ENCODE results near the gene LRRIQ1. TPM values are rescaled to one million over a fixed set of nuclear protein-coding genes. Genes with fewer than 3 reads are reported as not detected.

Gene LRRIQ1
- total RNA-seq, 1 donor from 2014 or later, result 10.6 TPM

GRCh38 chr12:85005615-85006014 lies 30.5 kb upstream of the LRRIQ1 start:
- no peak for TF ChIP-seq CTCF (IDR thresholded peaks at IDR 0.05; ENCODE audit: partially characterized antibody, unreplicated experiment)
- H3K4me1 Mint-ChIP-seq (ENCODE audit: low read depth, unreplicated experiment), result peaks cover 49% of the 10 kb centered on the region
- H3K27ac Mint-ChIP-seq (ENCODE audit: unreplicated experiment), result peak overlapping the region; percentile 91
- no peak for DNase-seq
- H3K27me3 Mint-ChIP-seq (ENCODE audit: unreplicated experiment), result peaks cover 3% of the 10 kb centered on the region
- H3K9me3 Mint-ChIP-seq (ENCODE audit: unreplicated experiment), result peaks cover 12% of the 10 kb centered on the region
- peaks cover 2% of the 10 kb centered on the region for H3K36me3 Mint-ChIP-seq (ENCODE audit: unreplicated experiment)
- no peak overlapping the region for H3K4me3 Mint-ChIP-seq (ENCODE audit: unreplicated experiment)

- Mint-ChIP-seq H3K27ac (ENCODE audit: unreplicated experiment) (peak overlapping the region; percentile 89), H3K9me3 (ENCODE audit: unreplicated experiment) (peaks cover 12% of the 10 kb centered on the region), H3K4me1 (ENCODE audit: low read depth, unreplicated experiment) (peaks cover 49% of the 10 kb centered on the region), H3K4me3 (ENCODE audit: unreplicated experiment) (peak overlapping the region; percentile 58), H3K36me3 (ENCODE audit: unreplicated experiment) (no peaks in the 10 kb centered on the region), H3K27me3 (ENCODE audit: unreplicated experiment) (peaks cover 3% of the 10 kb centered on the region)
- DNase-seq, result no peak
- no peak for TF ChIP-seq CTCF (IDR thresholded peaks at IDR 0.05; ENCODE audit: partially characterized antibody, unreplicated experiment)
Observed at GRCh38 chr12:85006206-85006605, 29.9 kb upstream of the LRRIQ1 start.

DNA sequence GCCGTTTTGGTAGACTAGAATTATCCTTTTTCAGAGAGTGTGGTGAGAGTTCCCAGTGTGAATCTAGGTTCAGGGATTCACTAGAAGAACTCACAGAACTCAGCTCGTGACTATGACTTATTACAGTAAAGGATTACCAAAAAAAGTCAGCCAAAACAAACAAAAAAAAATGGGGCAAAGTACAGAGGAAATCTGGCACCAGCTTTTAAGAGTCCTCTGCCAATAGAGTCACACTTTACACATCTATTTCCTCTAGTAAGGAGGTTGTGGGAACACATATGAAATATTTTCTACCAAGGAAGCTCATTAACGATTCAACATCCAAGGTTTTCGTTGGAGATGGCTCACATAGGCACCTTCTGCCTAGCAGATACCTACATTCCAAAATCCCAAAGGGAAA lies 28.3 kb upstream of the LRRIQ1 start:
- H3K36me3 Mint-ChIP-seq (ENCODE audit: unreplicated experiment), result no peaks in the 10 kb centered on the region
- H3K27me3 Mint-ChIP-seq (ENCODE audit: unreplicated experiment), result peaks cover 3% of the 10 kb centered on the region
- TF ChIP-seq CTCF (IDR thresholded peaks at IDR 0.05; ENCODE audit: partially characterized antibody, unreplicated experiment), result no peak
- H3K4me1 Mint-ChIP-seq (ENCODE audit: low read depth, unreplicated experiment), result peaks cover 52% of the 10 kb centered on the region
- DNase-seq, result no peak
- peaks cover 12% of the 10 kb centered on the region for H3K9me3 Mint-ChIP-seq (ENCODE audit: unreplicated experiment)
- peak overlapping the region; percentile 64 for H3K27ac Mint-ChIP-seq (ENCODE audit: unreplicated experiment)
- H3K4me3 Mint-ChIP-seq (ENCODE audit: unreplicated experiment), result no peak overlapping the region

- TF ChIP-seq CTCF (IDR thresholded peaks at IDR 0.05; ENCODE audit: partially characterized antibody, unreplicated experiment), result no peak
- Mint-ChIP-seq H3K4me1 (ENCODE audit: low read depth, unreplicated experiment) (peaks cover 31% of the 10 kb centered on the region), H3K9me3 (ENCODE audit: unreplicated experiment) (peaks cover 1% of the 10 kb centered on the region), H3K4me3 (ENCODE audit: unreplicated experiment) (peak overlapping the region; percentile 46), H3K36me3 (ENCODE audit: unreplicated experiment) (no peaks in the 10 kb centered on the region), H3K27me3 (ENCODE audit: unreplicated experiment) (peaks cover 2% of the 10 kb centered on the region), H3K27ac (ENCODE audit: unreplicated experiment) (peak overlapping the region; percentile 90)
- no peak for DNase-seq
Observed at GRCh38 chr12:85016413-85016812, 19.7 kb upstream of the LRRIQ1 start.

DNA sequence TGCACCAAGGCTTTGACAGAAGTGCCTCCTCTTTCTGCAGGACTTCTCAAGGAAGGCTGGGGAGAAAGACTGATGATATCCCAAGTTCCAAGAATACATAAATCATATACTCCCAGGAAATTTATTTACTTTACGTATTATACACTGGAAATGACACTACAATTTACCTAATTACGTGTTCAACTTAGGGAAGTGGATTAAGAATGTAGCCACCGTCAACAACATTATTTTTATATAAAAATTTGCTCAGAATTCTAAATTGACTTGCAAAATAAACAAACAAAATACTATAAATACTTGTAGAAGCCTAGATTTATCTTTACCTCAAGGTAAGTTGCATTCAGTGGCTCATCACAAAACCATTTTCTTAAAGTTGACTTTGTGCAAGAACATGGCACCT lies 19.0 kb upstream of the LRRIQ1 start:
- no peaks in the 10 kb centered on the region for H3K36me3 Mint-ChIP-seq (ENCODE audit: unreplicated experiment)
- H3K27ac Mint-ChIP-seq (ENCODE audit: unreplicated experiment), result peak overlapping the region; percentile 86
- peaks cover 30% of the 10 kb centered on the region for H3K4me1 Mint-ChIP-seq (ENCODE audit: low read depth, unreplicated experiment)
- H3K9me3 Mint-ChIP-seq (ENCODE audit: unreplicated experiment), result no peaks in the 10 kb centered on the region
- peaks cover 5% of the 10 kb centered on the region for H3K27me3 Mint-ChIP-seq (ENCODE audit: unreplicated experiment)
- no peak overlapping the region for H3K4me3 Mint-ChIP-seq (ENCODE audit: unreplicated experiment)
- no peak for DNase-seq
- TF ChIP-seq CTCF (IDR thresholded peaks at IDR 0.05; ENCODE audit: partially characterized antibody, unreplicated experiment), result no peak
